Tongue (tissue), 2 donors: ENCODE data around the gene YPEL5. TPM values are rescaled to one million over a fixed set of nuclear protein-coding genes. Genes with fewer than 3 reads are reported as not detected.
"Not testable (repeated sequence)": the region's sequence is repeated elsewhere in the genome, so short reads cannot be mapped to it uniquely, and the experiment has no call there.

Experiments
- DNase-seq: peaks from one replicate; pipeline ENCODE4 v3.0.0-alpha.2; 2015
- total RNA-seq: library from RNA; depleted of rRNA; stranded (reverse); fragments of >200 nt; gene quantifications from one replicate; pipeline ENCODE4 v1.2.3, GENCODE V29; 2014

Gene YPEL5
- total RNA-seq, 1 donor from 2014 or later: 52.4 TPM

GRCh38 chr2:30139131-30139870 lies 7.5 kb upstream of the YPEL5 start:
- no peak for DNase-seq

- DNase-seq: no peak
Observed at GRCh38 chr2:30141136-30141535, 5.7 kb upstream of the YPEL5 start.

GRCh38 chr2:30144260-30144659 lies 2.5 kb upstream of the YPEL5 start:
- DNase-seq: no peak

GRCh38 chr2:30144951-30145350 lies 1.9 kb upstream of the YPEL5 start:
- not testable (repeated sequence) for DNase-seq

- DNase-seq: peak; percentile 4
Observed at GRCh38 chr2:30145826-30146336, 926 bp upstream of the YPEL5 start.

GRCh38 chr2:30147196-30147714 lies 448 bp downstream of the YPEL5 start:
- DNase-seq: no peak

- DNase-seq: peak; percentile 89
Observed at GRCh38 chr2:30147715-30148610, 1.2 kb downstream of the YPEL5 start.

- DNase-seq: peak; percentile 6
Observed at GRCh38 chr2:30148850-30149249, 2.0 kb downstream of the YPEL5 start.

- DNase-seq: no peak
Observed at GRCh38 chr2:30149513-30149912, 2.7 kb downstream of the YPEL5 start.

- DNase-seq: no peak
Observed at GRCh38 chr2:30149976-30150375, 3.2 kb downstream of the YPEL5 start.

- DNase-seq: peak; percentile 8
Observed at GRCh38 chr2:30150786-30151185, 4.0 kb downstream of the YPEL5 start.

- no peak for DNase-seq
Observed at GRCh38 chr2:30152385-30152784, 5.6 kb downstream of the YPEL5 start.

- DNase-seq: no peak
Observed at GRCh38 chr2:30155202-30155601, 8.4 kb downstream of the YPEL5 start.

- no peak for DNase-seq
Observed at GRCh38 chr2:30155889-30156658, 9.3 kb downstream of the YPEL5 start.

GRCh38 chr2:30157616-30158015 lies 10.8 kb downstream of the YPEL5 start:
- DNase-seq: no peak

GRCh38 chr2:30159766-30160165 lies 13.0 kb downstream of the YPEL5 start:
- no peak for DNase-seq

- no peak for DNase-seq
Observed at GRCh38 chr2:30161929-30162706, 15.3 kb downstream of the YPEL5 start.

GRCh38 chr2:30162806-30163205 lies 16.0 kb downstream of the YPEL5 start:
- no peak for DNase-seq

GRCh38 chr2:30164131-30164925 lies 17.5 kb downstream of the YPEL5 start:
- DNase-seq: no peak

- DNase-seq: peak; percentile 88
Observed at GRCh38 chr2:30165050-30165520, 18.3 kb downstream of the YPEL5 start.
